ENCODE measurements around the gene GRM5. TPM values are rescaled to one million over a fixed set of nuclear protein-coding genes. Genes with fewer than 3 reads are reported as not detected.

Gene GRM5
- total RNA-seq, 2 donors from 2014 or later, result 0.17 TPM; not detected in 1

GRCh38 chr11:88799771-88800500, 265.8 kb downstream of the GRM5 start:
- H3K27me3 ChIP-seq (replicated peaks; ENCODE audit: insufficient read depth), result no peaks in the 10 kb centered on the region
- WGBS, result 59% methylated on average over 1 of the region's 1 CpG
- no peaks in the 10 kb centered on the region for H3K9me3 ChIP-seq
- intact Hi-C loops (cut with DNase I), result no loop called here
- TF ChIP-seq POLR2A (IDR thresholded peaks at IDR 0.05) (no peak), CTCF (IDR thresholded peaks at IDR 0.05) (no peak), POLR2AphosphoS5 (IDR thresholded peaks at IDR 0.05) (no peak)
- no peak overlapping the region for H3K4me3 ChIP-seq
- no peak overlapping the region for H3K27ac ChIP-seq
- H3K36me3 ChIP-seq, result no peaks in the 10 kb centered on the region
- no peaks in the 10 kb centered on the region for H3K4me1 ChIP-seq (replicated peaks)
- no peak for DNase-seq (ENCODE audit: low spot score)

- H3K27me3 ChIP-seq (replicated peaks; ENCODE audit: insufficient read depth), result no peaks in the 10 kb centered on the region
- no peaks in the 10 kb centered on the region for H3K36me3 ChIP-seq
- no peak overlapping the region for H3K4me3 ChIP-seq
- H3K4me1 ChIP-seq (replicated peaks), result no peaks in the 10 kb centered on the region
- H3K9me3 ChIP-seq, result no peaks in the 10 kb centered on the region
- no peak for DNase-seq (ENCODE audit: low spot score)
- H3K27ac ChIP-seq, result no peak overlapping the region
- no peak for TF ChIP-seq CTCF (IDR thresholded peaks at IDR 0.05)
- TF ChIP-seq POLR2AphosphoS5 (IDR thresholded peaks at IDR 0.05), result no peak
- TF ChIP-seq POLR2A (IDR thresholded peaks at IDR 0.05), result no peak
- intact Hi-C loops (cut with DNase I), result no loop called here
Measured at GRCh38 chr11:88790182-88790581, 275.6 kb downstream of the GRM5 start.

- Histone ChIP-seq H3K27me3 (replicated peaks; ENCODE audit: insufficient read depth) (no peaks in the 10 kb centered on the region), H3K36me3 (no peaks in the 10 kb centered on the region), H3K4me1 (replicated peaks) (no peaks in the 10 kb centered on the region), H3K9me3 (no peaks in the 10 kb centered on the region), H3K27ac (no peak overlapping the region), H3K4me3 (no peak overlapping the region)
- TF ChIP-seq CTCF (IDR thresholded peaks at IDR 0.05) (no peak), POLR2A (IDR thresholded peaks at IDR 0.05) (no peak), POLR2AphosphoS5 (IDR thresholded peaks at IDR 0.05) (no peak)
- WGBS, result 82% methylated on average over 4 of the region's 4 CpGs
- intact Hi-C loops (cut with DNase I), result no loop called here
- DNase-seq (ENCODE audit: low spot score), result no peak
Measured at GRCh38 chr11:88779577-88779976, 286.2 kb downstream of the GRM5 start.

GRCh38 chr11:88770475-88771079, 295.2 kb downstream of the GRM5 start:
- no peak overlapping the region for H3K27ac ChIP-seq
- no peak overlapping the region for H3K4me3 ChIP-seq
- intact Hi-C loops (cut with DNase I), result no loop called here
- 65% methylated on average over 3 of the region's 3 CpGs for WGBS
- no peaks in the 10 kb centered on the region for H3K27me3 ChIP-seq (replicated peaks; ENCODE audit: insufficient read depth)
- no peaks in the 10 kb centered on the region for H3K9me3 ChIP-seq
- no peaks in the 10 kb centered on the region for H3K4me1 ChIP-seq (replicated peaks)
- no peak for DNase-seq (ENCODE audit: low spot score)
- TF ChIP-seq CTCF (IDR thresholded peaks at IDR 0.05) (no peak), POLR2A (IDR thresholded peaks at IDR 0.05) (no peak), POLR2AphosphoS5 (IDR thresholded peaks at IDR 0.05) (no peak)
- H3K36me3 ChIP-seq, result no peaks in the 10 kb centered on the region

GRCh38 chr11:88744140-88744539, 321.6 kb downstream of the GRM5 start:
- no peaks in the 10 kb centered on the region for H3K27me3 ChIP-seq (replicated peaks; ENCODE audit: insufficient read depth)
- DNase-seq (ENCODE audit: low spot score), result no peak
- no peaks in the 10 kb centered on the region for H3K9me3 ChIP-seq
- TF ChIP-seq POLR2A (IDR thresholded peaks at IDR 0.05), result no peak
- no peak for TF ChIP-seq CTCF (IDR thresholded peaks at IDR 0.05)
- no peak for TF ChIP-seq POLR2AphosphoS5 (IDR thresholded peaks at IDR 0.05)
- intact Hi-C loops (cut with DNase I), result no loop called here
- WGBS, result 85% methylated on average over 4 of the region's 4 CpGs
- no peak overlapping the region for H3K4me3 ChIP-seq
- H3K27ac ChIP-seq, result no peak overlapping the region
- H3K36me3 ChIP-seq, result no peaks in the 10 kb centered on the region
- H3K4me1 ChIP-seq (replicated peaks), result no peaks in the 10 kb centered on the region

Data from prostate gland (tissue), 2 donors.